Right lobe of liver (tissue), 6 donors: ENCODE measurements around the gene MIB1. TPM values are rescaled to one million over a fixed set of nuclear protein-coding genes. Genes with fewer than 3 reads are reported as not detected.

Experiments
- ATAC-seq, 4 donors: fragments of 200-7000 bp; cut with Tn5 transposase; one replicate each; pipeline ENCODE4 v1.9.1; 2020; ENCODE audit warnings: mild to moderate bottlenecking in 4 of 4, moderate library complexity in 4 of 4
- DNase-seq, 3 donors: peaks; one replicate each; pipeline ENCODE4 v3.0.0-alpha.2; 2020
- H3K27ac ChIP-seq, 3 donors: fragments of 200-600 bp; one replicate each; pipeline ENCODE4 v1.8.0; 2022
- H3K27me3 ChIP-seq, 2 donors: fragments of 200-600 bp; one replicate each; pipeline ENCODE4 v1.8.0; 2022
- H3K36me3 ChIP-seq, 4 donors: fragments of 200-600 bp; sonication (generic) in 1 of 4; one replicate each; pipeline versions ENCODE4 v1.5.1 to v1.8.0; 2017 to 2022; ENCODE audit warnings: control low read depth in 1 of 4
- H3K4me1 ChIP-seq, 4 donors: fragments of 200-600 bp; sonication (generic) in 1 of 4; one replicate each; pipeline versions ENCODE4 v1.5.1 to v1.8.0; 2017 to 2022; ENCODE audit warnings: control low read depth in 1 of 4
- H3K4me3 ChIP-seq, 3 donors: fragments of 200-600 bp; one replicate each; pipeline ENCODE4 v1.8.0; 2022
- H3K9me3 ChIP-seq, 4 donors: fragments of 200-600 bp; sonication (generic) in 1 of 4; one replicate each; pipeline versions ENCODE4 v1.5.1 to v1.8.0; 2017 to 2022; ENCODE audit warnings: control low read depth in 1 of 4
- CTCF ChIP-seq, 4 donors: fragments of 200-600 bp in 3 of 4; fragments of 450-650 bp in 1 of 4; IDR thresholded peaks; one replicate each; pipeline versions ENCODE4 v1.5.1 to v1.8.0; 2016 to 2022; ENCODE audit warnings: antibody characterized with exemption in 4 of 4, mild to moderate bottlenecking in 2 of 4
- POLR2A ChIP-seq: fragments of 450-650 bp; IDR thresholded peaks from one replicate; pipeline ENCODE4 v1.6.1; 2017; ENCODE audit warnings: antibody characterized with exemption, mild to moderate bottlenecking
- WGBS: methylation state at CpG from one replicate; pipeline ENCODE4 v1.1.6; 2018; ENCODE audit warnings: low coverage, low lambda C conversion rate; ENCODE audit not compliant: insufficient coverage; ENCODE audit errors: missing lambda C conversion rate; 5-methylcytosine and 5-hydroxymethylcytosine counted together
- intact Hi-C, 2 donors: fragments of 100-400 bp; cut with DNase I; formaldehyde crosslinking; loops; one replicate each; pipeline versions ENCODE4 v1.11.2 to v1.14.1; 2022
- microRNA counts: library from miRNA; unstranded; fragments of <30 nt; microRNA quantifications from one replicate; lab custom pipeline; 2016
- small RNA-seq, 2 experiments: library from RNA; depleted of rRNA; stranded (forward); fragments of <200 nt; gene quantifications; one replicate each; pipeline ENCODE3, GENCODE V24; 2016
- total RNA-seq, 6 experiments: library from RNA; depleted of rRNA in 2 of 6; stranded (reverse); fragments of >200 nt in 2 of 6; fragmentation: NEBNext Ultra II Directional in 3 of 6; extraction: Animal tissue kit (Norgen Biotek cat#: 25700) in 3 of 6; gene quantifications; one replicate each; pipeline versions ENCODE4 v1.1.0 to v1.2.4, GENCODE V29; 2016 to 2023
- donor health status: DM: no; HTN: yes; CAD: no.
- donor health status: DM: no; HTN: no; CAD: no.
- donor health status: DM: no; HTN: no; CAD: no.
- donor health status: DM: no; HTN: yes; CAD: no.
- donor health status: DM: no; HTN: yes; CAD: no.

The MIB1 gene
- total RNA-seq, 6 experiments from 2014 or later, result 10.6 to 17.1 (median 14.6) TPM

- ATAC-seq (no peak), DNase-seq (no peak)
- Histone ChIP-seq H3K27ac (no peak overlapping the region), H3K9me3 (no peaks in the 10 kb centered on the region), H3K4me1 (no peaks in the 10 kb centered on the region), H3K36me3 (no peaks in the 10 kb centered on the region), H3K27me3 (no peaks in the 10 kb centered on the region), H3K4me3 (no peak overlapping the region)
- WGBS, result 69% methylated on average over 1 of the region's 1 CpG
- intact Hi-C loops, result no loop called here
- no peak for TF ChIP-seq POLR2A
- no peak for TF ChIP-seq CTCF (IDR thresholded peaks at IDR 0.05)
These were observed 178.1 kb downstream of the MIB1 start for GRCh38 chr18:21918693-21919092.

MicroRNAs within 50 kb of the gene (microRNA counts, 767-probe panel; counts per million panel counts)
- microRNA hsa-miR-1 (lab: Ali Mortazavi, UCI) (237 counts per million), microRNA hsa-miR-133a (lab: Ali Mortazavi, UCI) (237 counts per million)

Small RNA genes within 50 kb of the gene (small RNA-seq; reads per million reads assigned to genes)
- gene AC103987.3 (0 reads per million in 2 experiments), gene RF00019 (0 reads per million in 2 experiments), gene RF00045 (0 reads per million in 2 experiments), gene RF01241 (0 reads per million in 2 experiments), gene RN7SL233P (0 reads per million in 2 experiments), gene RNU6-1038P (0 reads per million in 2 experiments)

Other genes starting within 250 kb of the MIB1 start
- gene ESCO1, start 140.1 kb upstream of the MIB1 start, total RNA-seq, result 10 to 100 TPM in 1 of 6 experiments, 1 to 10 TPM in 5; 4.9 to 10.3 (median 6.5) TPM
- 10 to 100 TPM in 3 of 6 experiments, 1 to 10 TPM in 3; 3.5 to 16.3 (median 9.4) TPM for gene SNRPD1, start 128.5 kb upstream of the MIB1 start, total RNA-seq
- 10 to 100 TPM; 20.1 to 22.3 (median 21.4) TPM for gene ABHD3, start 36.0 kb upstream of the MIB1 start, total RNA-seq